Kidney (tissue), 14 donors: ENCODE results near the gene CACNA1S. TPM values are rescaled to one million over a fixed set of nuclear protein-coding genes. Genes with fewer than 3 reads are reported as not detected.

ENCODE experiments used
- DNase-seq, 5 donors: peaks; one replicate each; pipeline ENCODE4 v3.0.0-alpha.2; 2013 to 2020
- FAIRE-seq: peaks from 2 replicates; lab custom pipeline; 2012; peaks lifted over from hg19 to GRCh38; lab: Jason Lieb, UNC
- H3K27ac ChIP-seq, 2 donors: one replicate each; pipeline ENCODE4 v1.7.0; 2013; ENCODE audit warnings: low read depth in 2 of 2, low read length in 2 of 2, inconsistent platforms in 1 of 2
- H3K27me3 ChIP-seq: one replicate; pipeline ENCODE4 v1.7.1; 2013; ENCODE audit warnings: low read length, inconsistent platforms; ENCODE audit not compliant: control insufficient read depth, insufficient read depth
- H3K36me3 ChIP-seq, 3 donors: one replicate each; pipeline versions ENCODE4 v1.7.0 to v1.7.1; 2013; ENCODE audit warnings: low read length in 3 of 3, control low read depth in 1 of 3, inconsistent platforms in 1 of 3; ENCODE audit not compliant: insufficient read depth in 3 of 3, control insufficient read depth in 2 of 3
- H3K4me1 ChIP-seq, 3 donors: one replicate each; pipeline versions ENCODE4 v1.7.0 to v1.7.1; 2013; ENCODE audit warnings: low read length in 3 of 3, inconsistent platforms in 1 of 3, low read depth in 1 of 3; ENCODE audit not compliant: control insufficient read depth in 2 of 3, insufficient read depth in 2 of 3
- H3K4me3 ChIP-seq, 3 donors: one replicate each; pipeline versions ENCODE4 v1.7.0 to v1.8.1; 2013; ENCODE audit warnings: low read length in 3 of 3, control low read depth in 1 of 3, inconsistent platforms in 1 of 3
- H3K9ac ChIP-seq, 3 donors: one replicate each; pipeline versions ENCODE4 v1.7.0 to v1.7.1; 2013; ENCODE audit warnings: low read length in 3 of 3, control low read depth in 1 of 3, inconsistent platforms in 1 of 3
- H3K9me3 ChIP-seq, 3 donors: one replicate each; pipeline versions ENCODE4 v1.7.0 to v1.7.1; 2013; ENCODE audit warnings: low read length in 3 of 3, control low read depth in 1 of 3, inconsistent platforms in 1 of 3; ENCODE audit not compliant: control insufficient read depth in 2 of 3, insufficient read depth in 1 of 3
- CTCF ChIP-seq: IDR thresholded peaks from 3 replicates; pipeline ENCODE4 v1.5.1; 2012; ENCODE audit warnings: mild to moderate bottlenecking, moderate library complexity, borderline replicate concordance; ENCODE audit not compliant: insufficient read depth; ENCODE audit errors: extremely low read depth
- intact Hi-C: fragments of 100-400 bp; cut with DNase I; formaldehyde crosslinking; loops from one replicate; pipeline ENCODE4 v1.11.1; 2022
- polyA plus RNA-seq: library from polyadenylated mRNA; stranded (reverse); fragments of 350-450 nt; fragmentation: Illumina TruSeq; extraction: RNeasy Lipid Tissue Mini Kit (QIAGEN cat#74804); gene quantifications from one replicate; pipeline ENCODE4 v1.2.3, GENCODE V29; 2014; ENCODE audit warnings: low read depth, low replicate concordance; ENCODE audit not compliant: insufficient read depth
- total RNA-seq: library from RNA; stranded (reverse); fragmentation: NEBNext Ultra II Directional; extraction: Animal tissue kit (Norgen Biotek cat#: 25700); gene quantifications from one replicate; pipeline ENCODE4 v1.2.1, GENCODE V29; 2021
- donor health status: control.
- donor health status: control.
- donor health status: control.
- donor health status: control.
- donor health status: control.
- donor health status: DM: yes; HTN: yes; CAD: no.
- donor health status: Normal renal cell carcinoma (clear cell type).

CACNA1S gene
- total and polyA plus RNA-seq, 2 donors from 2014 or later = 0.41 TPM; not detected in 1

GRCh38 chr1:201125019-201125418, 12.8 kb upstream of the CACNA1S start:
- no peak overlapping the region for H3K27ac ChIP-seq
- intact Hi-C loops = no loop called here
- DNase-seq (peak in 2 of 5 donors; percentile 22 to 35), FAIRE-seq (no peak)
- no peaks in the 10 kb centered on the region for H3K9me3 ChIP-seq
- no peaks in the 10 kb centered on the region for H3K4me1 ChIP-seq
- H3K36me3 ChIP-seq = no peaks in the 10 kb centered on the region
- H3K27me3 ChIP-seq = no peaks in the 10 kb centered on the region
- H3K4me3 ChIP-seq = no peak overlapping the region
- no peak overlapping the region for H3K9ac ChIP-seq
- TF ChIP-seq CTCF = no peak

- DNase-seq = no peak
- intact Hi-C loops = no loop called here
- H3K4me3 ChIP-seq = no peak overlapping the region
These were observed 11.6 kb upstream of the CACNA1S start for GRCh38 chr1:201123866-201124265.

GRCh38 chr1:201122321-201122957, 10.2 kb upstream of the CACNA1S start:
- Histone ChIP-seq H3K36me3 (no peaks in the 10 kb centered on the region), H3K4me3 (no peak overlapping the region), H3K4me1 (no peaks in the 10 kb centered on the region), H3K9me3 (no peaks in the 10 kb centered on the region), H3K9ac (no peak overlapping the region), H3K27ac (no peak overlapping the region), H3K27me3 (no peaks in the 10 kb centered on the region)
- no peak for TF ChIP-seq CTCF
- intact Hi-C loops = no loop called here
- FAIRE-seq = no peak
- DNase-seq = no peak

More at GRCh38 chr1:201123866-201124265, 11.6 kb upstream of the CACNA1S start:
- H3K9me3 ChIP-seq = no peaks in the 10 kb centered on the region
- H3K36me3 ChIP-seq = no peaks in the 10 kb centered on the region
- no peaks in the 10 kb centered on the region for H3K27me3 ChIP-seq
- no peak for FAIRE-seq
- no peak overlapping the region for H3K9ac ChIP-seq
- no peak for TF ChIP-seq CTCF
- H3K27ac ChIP-seq = no peak overlapping the region
- H3K4me1 ChIP-seq = no peaks in the 10 kb centered on the region
